ENCODE results near the gene CYP2C19.
"Not testable (repeated sequence)": the region's sequence is repeated elsewhere in the genome, so short reads cannot be mapped to it uniquely, and the experiment has no call there.

Gene CYP2C19

DNA sequence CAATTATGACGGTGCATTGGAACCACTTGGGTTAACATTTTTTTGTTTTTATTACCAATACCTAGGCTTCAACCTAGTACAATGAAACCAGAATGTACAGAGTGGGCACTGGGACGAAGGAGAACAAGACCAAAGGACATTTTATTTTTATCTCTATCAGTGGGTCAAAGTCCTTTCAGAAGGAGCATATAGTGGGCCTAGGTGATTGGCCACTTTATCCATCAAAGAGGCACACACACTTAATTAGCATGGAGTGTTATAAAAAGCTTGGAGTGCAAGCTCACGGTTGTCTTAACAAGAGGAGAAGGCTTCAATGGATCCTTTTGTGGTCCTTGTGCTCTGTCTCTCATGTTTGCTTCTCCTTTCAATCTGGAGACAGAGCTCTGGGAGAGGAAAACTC, at the start of gene CYP2C19:
Gene CYP2C19, plus strand, starts transcription at position 289 of the 400 bp plus-strand sequence. Its CDS starts 25 bp downstream, at position 314.
- Mint-ChIP-seq H3K4me1 (no peaks in the 10 kb centered on the region), H3K9me3 (peaks cover 3% of the 10 kb centered on the region), H3K27ac (no peak within 1 kb of the TSS), H3K36me3 (no peaks in the 10 kb centered on the region), H3K4me3 (no peak within 1 kb of the TSS)
- DNase-seq (ENCODE audit: low spot score in 2 of 2): no peak
- no peak for ATAC-seq

DNA sequence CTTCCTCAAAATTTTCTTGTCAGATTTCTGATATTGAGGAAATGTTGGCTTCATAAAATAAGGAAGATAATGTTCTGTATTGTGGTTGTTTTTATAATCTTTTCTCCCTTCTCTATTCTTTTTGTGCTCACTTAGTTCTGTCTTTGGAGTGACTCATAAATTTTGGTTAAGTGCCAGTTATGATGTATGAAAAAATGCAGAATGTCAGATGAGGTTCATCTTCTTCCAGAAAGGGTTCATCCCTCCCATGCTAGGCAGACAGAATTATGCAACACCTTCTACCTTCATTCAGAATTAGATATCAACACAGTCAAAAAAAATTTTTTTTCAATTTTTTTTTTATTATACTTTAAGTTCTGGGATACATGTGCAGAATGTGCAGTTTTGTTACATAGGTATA, 36.6 kb upstream of the CYP2C19 start:
- Mint-ChIP-seq H3K36me3 (no peaks in the 10 kb centered on the region), H3K27ac (no peak overlapping the region), H3K4me1 (no peaks in the 10 kb centered on the region), H3K4me3 (no peak overlapping the region), H3K9me3 (peaks cover 2% of the 10 kb centered on the region)
- DNase-seq (ENCODE audit: low spot score in 2 of 2) (no peak), ATAC-seq (no peak)

DNA sequence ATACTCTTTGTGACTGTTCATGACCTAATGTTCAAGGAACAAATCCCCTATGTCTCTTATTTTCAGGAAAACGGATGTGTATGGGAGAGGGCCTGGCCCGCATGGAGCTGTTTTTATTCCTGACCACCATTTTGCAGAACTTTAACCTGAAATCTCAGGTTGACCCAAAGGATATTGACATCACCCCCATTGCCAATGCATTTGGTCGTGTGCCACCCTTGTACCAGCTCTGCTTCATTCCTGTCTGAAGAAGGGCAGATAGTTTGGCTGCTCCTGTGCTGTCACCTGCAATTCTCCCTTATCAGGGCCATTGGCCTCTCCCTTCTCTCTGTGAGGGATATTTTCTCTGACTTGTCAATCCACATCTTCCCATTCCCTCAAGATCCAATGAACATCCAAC, 27.3 kb upstream of the CYP2C19 start:
- no peaks in the 10 kb centered on the region for H3K4me1 Mint-ChIP-seq
- ATAC-seq (no peak), DNase-seq (ENCODE audit: low spot score in 2 of 2) (no peak)
- H3K9me3 Mint-ChIP-seq: peaks cover 4% of the 10 kb centered on the region
- H3K36me3 Mint-ChIP-seq: no peaks in the 10 kb centered on the region
- H3K27ac Mint-ChIP-seq: no peak overlapping the region
- H3K4me3 Mint-ChIP-seq: no peak overlapping the region

DNA sequence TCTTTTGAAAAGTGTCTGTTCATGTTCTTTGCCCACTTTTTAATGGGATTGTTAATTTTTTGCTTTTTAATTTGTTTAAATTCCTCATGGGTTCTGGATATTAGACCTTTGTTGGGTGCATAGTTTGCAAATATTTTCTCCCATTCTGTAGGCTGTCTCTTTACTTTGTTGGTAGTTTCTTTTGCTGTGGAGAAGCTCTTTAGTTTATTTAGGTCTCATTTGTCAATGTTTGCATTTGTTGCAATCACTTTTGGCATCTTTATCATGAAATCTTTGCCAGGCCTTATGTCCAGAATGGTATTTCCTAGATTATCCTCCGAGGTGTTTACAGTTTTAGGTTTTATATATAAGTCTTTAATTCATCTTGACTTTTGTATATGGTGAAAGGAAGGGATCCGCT, 23.9 kb upstream of the CYP2C19 start:
- no peak overlapping the region for H3K4me3 Mint-ChIP-seq
- no peaks in the 10 kb centered on the region for H3K4me1 Mint-ChIP-seq
- no peak for ATAC-seq
- DNase-seq (ENCODE audit: low spot score in 2 of 2): no peak
- H3K9me3 Mint-ChIP-seq: peaks cover 15% of the 10 kb centered on the region
- no peak overlapping the region for H3K27ac Mint-ChIP-seq
- no peaks in the 10 kb centered on the region for H3K36me3 Mint-ChIP-seq

DNA sequence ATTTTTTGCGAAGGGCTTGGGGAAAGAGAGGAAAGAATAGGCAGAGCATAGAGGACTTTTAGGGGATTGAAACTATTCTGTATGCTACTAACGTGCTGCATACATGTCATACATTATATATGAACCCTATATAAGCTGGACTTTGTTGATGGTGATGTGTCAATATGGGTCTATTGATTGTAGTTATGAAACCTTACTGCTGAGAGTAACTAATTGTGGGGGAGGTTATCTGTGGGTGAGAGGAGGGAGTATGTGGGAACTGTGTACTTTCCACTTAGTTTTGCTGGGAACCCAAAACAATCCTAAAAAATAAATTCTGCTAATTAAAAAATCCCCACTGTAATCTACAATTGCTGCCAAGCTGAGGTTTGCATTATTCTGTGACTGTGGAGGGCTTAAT, 15.3 kb upstream of the CYP2C19 start:
- H3K9me3 Mint-ChIP-seq: peaks cover 12% of the 10 kb centered on the region
- H3K4me3 Mint-ChIP-seq: no peak overlapping the region
- no peak overlapping the region for H3K27ac Mint-ChIP-seq
- no peaks in the 10 kb centered on the region for H3K36me3 Mint-ChIP-seq
- H3K4me1 Mint-ChIP-seq: no peaks in the 10 kb centered on the region
- DNase-seq (ENCODE audit: low spot score in 2 of 2) (no peak), ATAC-seq (no peak)

DNA sequence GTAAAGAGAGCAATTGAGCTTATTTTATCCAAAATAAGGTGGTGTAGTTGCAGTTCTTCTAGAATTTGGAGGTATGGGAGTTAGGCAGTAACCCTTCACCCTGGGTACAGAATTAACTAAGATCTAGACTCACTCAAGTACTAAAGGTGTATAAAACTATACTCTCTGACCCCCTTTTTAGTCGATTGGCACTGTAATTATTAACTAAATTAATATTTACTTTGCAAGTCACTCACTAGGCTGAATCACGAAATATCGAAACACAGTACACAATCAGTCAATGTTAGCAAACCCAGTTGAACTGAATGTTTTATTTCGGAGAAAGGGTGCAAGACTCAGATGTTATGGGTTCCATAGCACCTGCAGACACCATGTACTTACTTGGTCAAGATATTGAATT, 14.6 kb upstream of the CYP2C19 start:
- ATAC-seq (no peak), DNase-seq (ENCODE audit: low spot score in 2 of 2) (no peak)
- peaks cover 15% of the 10 kb centered on the region for H3K9me3 Mint-ChIP-seq
- no peak overlapping the region for H3K4me3 Mint-ChIP-seq
- no peaks in the 10 kb centered on the region for H3K36me3 Mint-ChIP-seq
- no peaks in the 10 kb centered on the region for H3K4me1 Mint-ChIP-seq
- H3K27ac Mint-ChIP-seq: no peak overlapping the region

DNA sequence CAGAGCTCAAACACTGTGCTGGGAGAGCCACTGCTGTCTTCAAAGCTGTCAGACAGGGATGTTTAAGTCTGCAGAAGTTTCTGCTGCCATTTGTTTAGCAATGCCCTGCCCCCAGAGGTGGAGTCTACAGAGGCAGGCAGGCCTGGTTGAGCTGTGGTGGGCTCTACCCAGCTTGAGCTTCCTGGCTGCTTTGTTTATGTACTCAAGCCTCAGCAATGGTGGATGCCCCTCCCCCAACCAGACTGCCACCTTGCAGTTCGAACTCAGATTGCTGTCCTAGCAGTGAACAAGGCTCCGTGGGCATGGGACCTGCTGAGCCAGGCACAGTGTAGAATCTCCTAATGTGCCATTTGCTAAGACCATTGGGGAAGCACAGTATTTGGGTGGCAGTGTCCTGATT, 4.6 kb upstream of the CYP2C19 start:
- DNase-seq (ENCODE audit: low spot score in 2 of 2) (no peak), ATAC-seq (no peak)
- Mint-ChIP-seq H3K4me3 (no peak overlapping the region), H3K27ac (no peak overlapping the region), H3K4me1 (no peaks in the 10 kb centered on the region), H3K36me3 (no peaks in the 10 kb centered on the region), H3K9me3 (no peaks in the 10 kb centered on the region)

DNA sequence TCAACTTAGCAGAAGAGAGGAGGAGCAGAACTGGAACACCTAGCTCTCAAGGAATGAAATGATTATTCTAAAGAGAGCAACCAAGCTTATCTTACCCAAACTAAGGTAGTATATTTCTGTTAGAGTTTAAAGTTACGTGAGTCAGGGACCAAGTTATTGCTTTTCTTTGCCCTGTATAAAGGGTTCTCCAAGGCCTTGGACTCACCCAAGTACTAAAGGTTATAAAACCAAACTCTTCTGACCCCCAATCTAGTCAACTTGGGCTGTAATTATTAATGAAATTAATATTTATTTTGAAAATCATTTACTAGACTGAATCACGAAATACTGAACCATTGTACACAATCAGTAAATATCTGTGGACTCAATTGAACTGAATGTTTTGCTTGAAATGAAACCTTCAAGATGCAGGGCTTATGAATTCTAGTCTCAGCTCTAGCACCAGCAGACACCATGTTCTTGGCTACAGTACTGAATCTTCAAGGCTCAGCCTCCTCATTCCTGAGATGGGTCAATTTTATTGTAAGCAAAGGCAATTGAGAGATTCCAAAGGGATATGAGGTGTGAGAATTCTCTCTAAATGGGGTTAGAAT, 1.8 kb upstream of the CYP2C19 start:
- H3K9me3 Mint-ChIP-seq: peaks cover 3% of the 10 kb centered on the region
- H3K4me1 Mint-ChIP-seq: no peaks in the 10 kb centered on the region
- ATAC-seq: no peak
- H3K36me3 Mint-ChIP-seq: no peaks in the 10 kb centered on the region
- no peak overlapping the region for H3K27ac Mint-ChIP-seq
- DNase-seq (ENCODE audit: low spot score in 2 of 2): no peak
- H3K4me3 Mint-ChIP-seq: no peak overlapping the region

DNA sequence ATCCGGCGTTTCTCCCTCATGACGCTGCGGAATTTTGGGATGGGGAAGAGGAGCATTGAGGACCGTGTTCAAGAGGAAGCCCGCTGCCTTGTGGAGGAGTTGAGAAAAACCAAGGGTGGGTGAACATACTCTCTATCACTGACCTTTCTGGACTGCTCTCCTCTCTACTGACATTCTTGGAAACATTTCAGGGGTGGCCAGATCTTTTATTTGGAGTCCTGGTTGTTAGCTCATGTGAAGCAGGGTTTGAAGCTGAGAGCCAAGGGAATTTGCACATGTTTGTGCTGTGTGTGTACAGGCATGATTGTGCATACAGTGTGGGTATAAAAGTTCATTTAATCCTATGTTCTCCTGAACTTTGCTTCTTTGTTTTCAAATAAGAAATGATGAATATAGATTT, 12.9 kb downstream of the CYP2C19 start:
- not testable (repeated sequence) for ATAC-seq; DNase-seq (ENCODE audit: low spot score in 2 of 2); H3K4me3 Mint-ChIP-seq; H3K36me3 Mint-ChIP-seq; H3K4me1 Mint-ChIP-seq; H3K27ac Mint-ChIP-seq; H3K9me3 Mint-ChIP-seq

DNA sequence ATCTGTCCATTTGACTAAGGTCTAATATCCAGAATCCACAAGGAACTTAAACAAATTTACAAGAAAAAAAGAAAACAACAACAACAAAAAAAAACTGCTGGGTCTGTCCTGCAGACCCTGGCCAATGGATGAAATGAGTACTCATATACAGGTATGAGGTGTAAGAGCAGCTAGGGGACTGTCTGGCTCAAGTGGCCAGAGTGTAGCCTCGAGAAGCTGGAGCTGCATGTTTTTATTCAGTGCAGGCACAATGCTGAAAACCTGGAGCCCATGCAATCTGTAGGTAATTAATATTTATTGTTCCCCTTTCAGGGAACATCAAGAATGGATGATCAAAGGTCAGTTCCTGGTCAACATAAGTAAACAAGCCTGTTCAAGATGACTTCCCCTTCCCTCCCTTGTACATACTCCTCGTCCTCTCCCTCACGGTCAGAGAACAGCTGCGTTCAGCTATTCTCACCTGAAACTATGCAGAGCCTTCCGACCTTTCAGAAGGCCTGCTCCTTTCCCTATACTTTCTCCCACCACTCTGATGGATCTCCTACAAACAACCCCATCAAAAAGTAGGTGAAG, 15.5 kb downstream of the CYP2C19 start:
- H3K36me3 Mint-ChIP-seq: no peaks in the 10 kb centered on the region
- ATAC-seq (no peak), DNase-seq (ENCODE audit: low spot score in 2 of 2) (no peak)
- H3K27ac Mint-ChIP-seq: no peak overlapping the region
- peaks cover 4% of the 10 kb centered on the region for H3K9me3 Mint-ChIP-seq
- no peaks in the 10 kb centered on the region for H3K4me1 Mint-ChIP-seq
- H3K4me3 Mint-ChIP-seq: no peak overlapping the region

DNA sequence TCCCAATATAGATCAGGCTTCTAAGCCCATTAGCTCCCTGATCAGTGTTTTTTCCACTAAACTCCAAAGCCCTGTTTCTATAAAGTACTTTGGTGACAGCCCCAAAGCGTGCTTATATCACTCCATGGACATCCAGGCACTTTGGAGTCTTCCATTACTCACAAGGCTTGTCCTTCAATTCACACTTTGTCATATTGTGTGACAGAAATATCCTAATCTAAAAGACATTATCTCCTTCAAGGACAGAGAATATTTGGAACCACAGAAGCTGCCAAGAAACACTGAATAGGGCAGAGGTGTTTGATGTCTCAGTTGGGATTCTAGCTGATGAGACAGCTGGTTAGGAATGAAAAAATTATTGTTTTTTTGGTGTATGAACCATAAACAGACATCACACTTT, 18.4 kb downstream of the CYP2C19 start:
- Mint-ChIP-seq H3K9me3 (peaks cover 8% of the 10 kb centered on the region), H3K36me3 (no peaks in the 10 kb centered on the region), H3K27ac (no peak overlapping the region), H3K4me3 (no peak overlapping the region), H3K4me1 (no peaks in the 10 kb centered on the region)
- no peak for DNase-seq (ENCODE audit: low spot score in 2 of 2)
- no peak for ATAC-seq

DNA sequence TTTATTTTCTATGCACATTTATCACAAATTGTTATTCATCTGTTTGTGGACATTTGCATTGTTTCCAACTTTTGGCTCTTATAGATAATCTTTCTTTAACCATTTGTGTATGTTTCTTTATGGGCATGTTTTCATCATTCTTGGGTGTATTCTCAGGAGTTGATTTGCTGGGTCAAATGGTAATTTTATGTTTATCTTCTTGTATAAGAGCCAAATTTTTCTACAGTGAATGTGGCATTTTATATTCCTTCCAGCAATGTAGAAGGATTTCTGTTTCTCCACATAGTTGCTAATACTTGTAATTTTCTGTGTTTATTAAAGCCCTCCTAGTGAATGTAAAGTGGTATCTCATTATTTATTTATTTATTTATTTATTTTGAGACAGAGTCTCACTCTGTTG, 21.8 kb downstream of the CYP2C19 start:
- DNase-seq (ENCODE audit: low spot score in 2 of 2) (no peak), ATAC-seq (no peak)
- H3K9me3 Mint-ChIP-seq: peaks cover 7% of the 10 kb centered on the region
- H3K36me3 Mint-ChIP-seq: no peaks in the 10 kb centered on the region
- H3K27ac Mint-ChIP-seq: no peak overlapping the region
- no peak overlapping the region for H3K4me3 Mint-ChIP-seq
- H3K4me1 Mint-ChIP-seq: no peaks in the 10 kb centered on the region

DNA sequence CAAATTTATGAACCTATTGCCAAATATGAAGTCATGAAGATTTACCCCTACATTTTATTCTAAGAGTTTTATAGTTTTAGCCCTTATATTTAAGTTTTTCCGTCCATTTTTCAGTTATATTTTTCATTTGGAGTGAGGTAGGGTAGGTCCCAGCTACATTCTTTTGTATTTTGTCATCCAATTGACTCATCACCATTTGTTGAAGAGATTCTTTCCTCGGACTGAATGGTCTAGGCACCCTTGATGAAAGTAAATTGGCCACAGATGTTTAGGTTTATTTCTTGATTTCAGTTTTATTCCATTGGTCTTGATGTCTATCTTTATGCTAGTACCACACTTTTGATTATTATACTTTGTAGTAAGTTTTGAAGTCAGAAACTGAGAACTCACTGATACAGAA, 22.7 kb downstream of the CYP2C19 start:
- no peaks in the 10 kb centered on the region for H3K36me3 Mint-ChIP-seq
- DNase-seq (ENCODE audit: low spot score in 2 of 2) (no peak), ATAC-seq (no peak)
- no peaks in the 10 kb centered on the region for H3K4me1 Mint-ChIP-seq
- H3K4me3 Mint-ChIP-seq: no peak overlapping the region
- no peak overlapping the region for H3K27ac Mint-ChIP-seq
- H3K9me3 Mint-ChIP-seq: peaks cover 7% of the 10 kb centered on the region

DNA sequence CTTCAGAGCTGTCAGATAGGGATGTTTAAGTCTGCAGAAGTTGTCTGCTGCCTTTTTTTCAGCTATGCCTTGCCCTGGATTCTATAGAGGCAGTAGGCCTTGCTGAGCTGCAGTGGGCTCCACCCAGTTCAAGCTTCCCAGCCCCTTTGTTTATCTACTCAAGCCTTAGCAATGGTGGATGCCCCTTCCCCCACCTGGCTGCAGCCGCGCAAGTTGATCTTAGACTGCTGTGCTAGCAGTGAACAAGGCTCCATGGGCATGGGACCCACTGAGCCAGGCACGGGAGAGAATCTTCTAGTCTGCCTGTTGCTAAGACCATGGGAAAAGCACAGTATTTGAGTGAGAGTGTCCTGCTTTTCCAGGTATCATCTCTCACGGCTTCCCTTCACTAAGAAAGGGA, 38.1 kb downstream of the CYP2C19 start:
- H3K4me3 Mint-ChIP-seq; H3K27ac Mint-ChIP-seq; DNase-seq (ENCODE audit: low spot score in 2 of 2); H3K36me3 Mint-ChIP-seq; ATAC-seq; H3K4me1 Mint-ChIP-seq: not testable (repeated sequence)
- H3K9me3 Mint-ChIP-seq: peaks cover 24% of the 10 kb centered on the region

DNA sequence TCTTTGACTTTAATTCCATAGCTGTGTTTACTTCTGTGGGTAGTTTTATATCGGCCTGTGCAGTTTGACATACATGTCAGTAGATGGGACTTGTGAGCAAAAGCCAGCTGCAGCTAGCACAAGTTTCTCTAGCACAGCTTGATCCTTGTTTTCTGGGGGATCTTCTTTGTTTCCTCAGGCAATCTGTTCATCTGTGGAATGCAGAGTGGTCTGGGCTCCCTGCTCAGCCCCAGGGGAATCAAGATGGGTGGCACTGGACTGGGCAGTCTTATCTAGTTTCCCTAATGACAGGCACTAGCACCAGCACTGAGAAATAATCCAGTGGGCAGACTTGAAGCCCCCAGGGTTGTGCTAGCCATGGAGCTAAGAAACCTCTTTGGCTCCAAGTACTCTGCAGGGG, 40.8 kb downstream of the CYP2C19 start:
- no peak overlapping the region for H3K27ac Mint-ChIP-seq
- H3K4me3 Mint-ChIP-seq: no peak overlapping the region
- no peaks in the 10 kb centered on the region for H3K4me1 Mint-ChIP-seq
- no peaks in the 10 kb centered on the region for H3K36me3 Mint-ChIP-seq
- DNase-seq (ENCODE audit: low spot score in 2 of 2): no peak
- no peak for ATAC-seq
- peaks cover 19% of the 10 kb centered on the region for H3K9me3 Mint-ChIP-seq

DNA sequence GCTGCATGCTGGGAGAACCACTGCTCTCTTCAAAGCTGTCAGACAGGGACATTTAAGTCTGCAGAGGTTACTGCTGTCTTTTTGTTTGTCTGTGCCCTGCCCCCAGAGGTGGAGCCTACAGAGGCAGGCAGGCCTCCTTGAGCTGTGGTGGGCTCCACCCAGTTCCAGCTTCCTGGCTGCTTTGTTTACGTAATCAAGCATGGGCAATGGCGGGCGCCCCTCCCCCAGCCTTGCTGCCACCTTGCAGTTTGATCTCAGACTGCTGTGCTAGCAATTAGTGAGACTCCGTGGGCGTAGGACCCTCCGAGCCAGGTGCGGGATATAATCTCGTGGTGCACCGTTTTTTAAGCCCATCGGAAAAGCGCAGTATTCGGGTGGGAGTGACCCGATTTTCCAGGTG, 67.5 kb downstream of the CYP2C19 start:
- H3K4me3 Mint-ChIP-seq; DNase-seq (ENCODE audit: low spot score in 2 of 2); ATAC-seq; H3K27ac Mint-ChIP-seq; H3K36me3 Mint-ChIP-seq; H3K4me1 Mint-ChIP-seq: not testable (repeated sequence)
- H3K9me3 Mint-ChIP-seq: peaks cover 15% of the 10 kb centered on the region

DNA sequence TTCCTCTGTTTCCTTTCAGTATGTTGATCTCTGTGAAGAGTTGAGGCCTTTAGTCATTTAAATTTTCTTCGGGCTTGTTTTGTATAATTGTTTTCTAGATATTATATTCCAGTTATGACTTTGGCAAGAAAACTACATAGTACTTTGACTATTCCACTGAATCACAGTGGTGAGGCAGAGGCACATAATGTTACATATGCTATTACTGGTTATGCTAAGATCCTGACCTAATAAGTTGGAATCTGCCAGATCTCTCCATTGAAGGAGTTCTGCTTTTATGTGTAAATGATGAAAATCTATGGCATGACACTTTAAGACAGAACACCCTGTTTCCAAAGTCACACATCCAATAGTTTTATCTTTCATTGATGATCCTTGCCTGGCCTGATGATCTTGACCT, 83.7 kb downstream of the CYP2C19 start:
- ATAC-seq (no peak), DNase-seq (ENCODE audit: low spot score in 2 of 2) (no peak)
- H3K4me1 Mint-ChIP-seq: no peaks in the 10 kb centered on the region
- no peak overlapping the region for H3K4me3 Mint-ChIP-seq
- H3K36me3 Mint-ChIP-seq: no peaks in the 10 kb centered on the region
- no peak overlapping the region for H3K27ac Mint-ChIP-seq
- peaks cover 16% of the 10 kb centered on the region for H3K9me3 Mint-ChIP-seq
